ENCODE measurements around the gene TRIM72.
"Not testable (repeated sequence)": the region's sequence is repeated elsewhere in the genome, so short reads cannot be mapped to it uniquely, and the experiment has no call there.

The TRIM72 gene

GRCh38 chr16:31213877-31214707 lies at the start of gene TRIM72:
Gene TRIM72, plus strand, starts transcription at chr16:31214119. Its CDS starts 620 bp downstream, at chr16:31214739.
- DNase-seq (ENCODE audit: low read depth), result no peak

- DNase-seq (ENCODE audit: low read depth), result no peak
Measured at GRCh38 chr16:31167315-31167714, 46.6 kb upstream of the TRIM72 start.

DNA sequence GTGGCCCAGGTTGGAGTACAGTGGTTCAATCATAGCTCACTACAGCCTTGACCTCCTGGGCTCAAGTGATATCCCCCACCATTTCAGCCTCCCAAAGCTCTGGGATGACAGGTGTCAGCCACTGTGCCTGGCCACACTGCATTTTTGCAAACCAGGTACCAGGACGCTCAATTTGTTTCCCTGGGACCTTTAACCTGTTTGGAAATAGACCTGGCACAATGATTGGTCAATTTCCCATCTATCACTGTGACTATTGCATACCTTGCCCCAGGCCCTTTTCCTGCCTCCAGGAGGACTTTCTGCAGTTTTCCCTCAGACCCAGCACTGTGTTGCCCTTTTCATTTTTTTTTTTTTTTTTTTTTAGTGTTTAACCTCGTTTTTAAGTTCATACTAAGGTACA lies 45.1 kb upstream of the TRIM72 start:
- no peak for DNase-seq (ENCODE audit: low read depth)

GRCh38 chr16:31170048-31170447 lies 43.9 kb upstream of the TRIM72 start:
- not testable (repeated sequence) for DNase-seq (ENCODE audit: low read depth)

DNA sequence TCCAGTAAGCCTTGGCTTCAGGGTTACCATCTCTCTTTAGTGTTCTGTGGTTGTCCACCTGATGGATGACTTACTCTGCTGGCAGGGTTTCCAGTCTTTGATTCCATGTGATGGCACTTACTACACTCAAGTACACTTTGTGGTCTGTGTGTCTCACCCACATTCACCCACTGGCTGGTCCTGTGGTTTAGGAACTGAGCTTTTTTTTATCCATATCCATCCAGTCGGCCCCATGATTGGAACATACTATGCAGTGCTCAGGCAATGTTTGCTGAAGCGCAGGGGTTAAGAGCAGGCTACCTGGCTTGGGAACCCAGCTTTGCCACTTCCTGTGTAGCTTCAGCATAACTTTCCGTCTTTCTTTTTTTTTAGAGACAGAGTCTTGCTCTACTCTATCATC lies 36.8 kb upstream of the TRIM72 start:
- no peak for DNase-seq (ENCODE audit: low read depth)

DNA sequence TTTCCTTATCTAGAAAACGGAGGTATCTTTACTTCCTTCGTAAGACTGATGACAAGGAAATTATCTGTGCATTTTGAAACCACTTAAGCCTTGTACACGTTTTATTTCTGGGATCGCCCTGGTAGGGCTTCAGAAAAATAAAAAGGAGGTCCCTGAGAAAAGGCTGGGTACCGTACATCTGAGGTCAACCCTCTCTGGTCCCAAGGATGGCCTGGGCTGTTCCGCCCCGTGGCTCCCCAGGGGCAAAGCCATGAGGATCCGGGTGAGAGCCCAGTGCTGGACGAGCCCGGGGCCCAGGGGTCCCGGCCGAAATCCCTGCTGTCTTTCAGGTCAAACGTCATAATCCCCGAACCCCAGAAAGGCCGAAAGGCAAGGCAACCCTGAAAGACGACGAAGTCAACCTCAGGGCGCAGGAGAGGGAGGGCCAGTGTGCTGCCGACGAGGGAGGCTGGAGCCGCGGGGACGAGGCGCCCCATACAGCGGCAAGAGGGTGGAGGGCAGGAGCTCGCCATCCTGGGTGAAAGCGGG lies 34.6 kb upstream of the TRIM72 start:
- DNase-seq (ENCODE audit: low read depth), result no peak

DNA sequence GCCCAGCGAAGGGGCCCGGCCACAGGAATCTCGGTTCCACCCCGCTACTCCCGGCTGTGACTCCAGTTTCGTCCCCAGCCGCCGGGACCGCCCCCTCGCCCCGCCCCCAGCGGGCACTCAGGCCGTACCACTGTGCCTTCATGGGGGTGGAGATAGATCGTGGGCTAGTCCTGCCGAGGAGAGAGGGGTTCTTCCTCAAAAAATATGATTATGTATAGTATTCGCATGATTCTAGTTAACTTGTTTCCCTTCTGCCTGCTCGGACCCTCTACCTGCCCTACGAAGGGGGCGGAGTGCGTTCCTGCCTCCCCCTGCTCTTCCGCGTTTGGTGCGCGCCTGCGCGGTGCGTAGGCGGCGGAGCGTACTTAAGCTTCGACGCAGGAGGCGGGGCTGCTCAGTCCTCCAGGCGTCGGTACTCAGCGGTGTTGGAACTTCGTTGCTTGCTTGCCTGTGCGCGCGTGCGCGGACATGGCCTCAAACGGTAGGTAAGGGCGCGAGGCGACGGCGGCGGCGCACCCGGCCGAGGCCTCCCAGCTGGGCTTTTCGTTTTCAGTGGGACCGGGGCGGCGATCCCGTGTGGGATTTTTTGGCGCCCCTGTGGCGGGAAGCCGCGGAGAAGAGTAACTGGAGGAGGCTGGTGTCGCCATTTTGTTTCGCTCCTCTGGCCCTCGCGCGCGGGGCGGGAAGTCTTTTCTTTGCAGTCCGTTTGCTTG lies 34.0 kb upstream of the TRIM72 start, which contains the start of gene FUS:
FUS (plus strand) TSS at position 393 of the 713 bp plus-strand sequence; CDS start at position 469, 76 bp downstream.
- DNase-seq (ENCODE audit: low read depth), result peak; percentile 73

GRCh38 chr16:31181102-31181830 lies 32.7 kb upstream of the TRIM72 start:
- DNase-seq (ENCODE audit: low read depth), result no peak

- DNase-seq (ENCODE audit: low read depth), result no peak
Measured at GRCh38 chr16:31182391-31182790, 31.5 kb upstream of the TRIM72 start.

- no peak for DNase-seq (ENCODE audit: low read depth)
Measured at GRCh38 chr16:31183432-31184428, 30.2 kb upstream of the TRIM72 start.

DNA sequence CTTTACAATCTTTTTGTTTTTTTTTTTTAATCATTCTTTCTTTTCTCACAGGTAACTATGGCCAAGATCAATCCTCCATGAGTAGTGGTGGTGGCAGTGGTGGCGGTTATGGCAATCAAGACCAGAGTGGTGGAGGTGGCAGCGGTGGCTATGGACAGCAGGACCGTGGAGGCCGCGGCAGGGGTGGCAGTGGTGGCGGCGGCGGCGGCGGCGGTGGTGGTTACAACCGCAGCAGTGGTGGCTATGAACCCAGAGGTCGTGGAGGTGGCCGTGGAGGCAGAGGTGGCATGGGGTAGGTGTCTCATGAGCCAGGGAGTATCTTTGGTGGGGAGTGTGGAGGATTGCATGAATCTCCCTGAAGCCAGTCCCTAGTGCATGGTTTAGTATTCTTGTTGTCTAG lies 29.0 kb upstream of the TRIM72 start:
- DNase-seq (ENCODE audit: low read depth), result no peak

- DNase-seq (ENCODE audit: low read depth), result no peak
Measured at GRCh38 chr16:31185339-31185738, 28.6 kb upstream of the TRIM72 start.

DNA sequence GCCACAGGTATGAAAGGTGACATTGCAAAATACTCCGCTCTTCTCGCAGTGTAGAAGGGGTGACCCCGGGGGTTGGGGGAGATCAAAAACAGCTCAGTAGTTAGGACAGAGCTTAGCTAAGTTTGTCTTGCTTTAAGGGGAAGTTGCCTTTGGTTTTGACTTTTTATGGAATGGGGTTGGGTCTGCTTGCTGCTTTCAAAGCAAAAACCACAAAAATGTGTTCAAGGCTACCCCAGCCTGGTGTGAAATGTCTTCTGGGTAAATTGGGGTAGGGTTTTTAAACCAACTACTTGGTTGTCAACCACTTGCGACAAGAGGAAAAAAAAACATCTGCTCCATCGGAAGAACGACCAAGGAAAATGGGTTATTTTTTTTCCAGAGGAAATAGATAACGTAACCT lies 27.7 kb upstream of the TRIM72 start:
- DNase-seq (ENCODE audit: low read depth), result no peak

- DNase-seq (ENCODE audit: low read depth), result no peak
Measured at GRCh38 chr16:31186930-31187807, 26.8 kb upstream of the TRIM72 start.

DNA sequence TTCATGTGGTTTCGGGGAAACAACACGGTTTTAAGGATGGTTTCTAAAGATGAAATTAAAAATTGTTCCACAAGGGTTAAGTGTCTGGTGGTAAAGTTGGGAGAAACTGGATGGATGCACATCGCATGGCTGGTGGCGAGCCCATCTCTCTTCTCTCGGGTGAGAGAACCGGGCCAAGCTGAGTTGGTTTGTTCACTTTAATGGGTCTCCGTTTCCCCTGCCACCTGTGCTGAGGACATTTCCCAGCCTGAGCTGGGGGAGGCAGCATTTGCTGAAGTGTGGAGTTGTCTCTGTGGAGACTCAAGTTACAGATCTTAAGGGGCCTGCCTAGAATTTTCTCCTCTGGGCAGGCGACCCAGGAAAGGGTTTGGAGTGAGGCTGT lies 26.1 kb upstream of the TRIM72 start:
- no peak for DNase-seq (ENCODE audit: low read depth)

DNA sequence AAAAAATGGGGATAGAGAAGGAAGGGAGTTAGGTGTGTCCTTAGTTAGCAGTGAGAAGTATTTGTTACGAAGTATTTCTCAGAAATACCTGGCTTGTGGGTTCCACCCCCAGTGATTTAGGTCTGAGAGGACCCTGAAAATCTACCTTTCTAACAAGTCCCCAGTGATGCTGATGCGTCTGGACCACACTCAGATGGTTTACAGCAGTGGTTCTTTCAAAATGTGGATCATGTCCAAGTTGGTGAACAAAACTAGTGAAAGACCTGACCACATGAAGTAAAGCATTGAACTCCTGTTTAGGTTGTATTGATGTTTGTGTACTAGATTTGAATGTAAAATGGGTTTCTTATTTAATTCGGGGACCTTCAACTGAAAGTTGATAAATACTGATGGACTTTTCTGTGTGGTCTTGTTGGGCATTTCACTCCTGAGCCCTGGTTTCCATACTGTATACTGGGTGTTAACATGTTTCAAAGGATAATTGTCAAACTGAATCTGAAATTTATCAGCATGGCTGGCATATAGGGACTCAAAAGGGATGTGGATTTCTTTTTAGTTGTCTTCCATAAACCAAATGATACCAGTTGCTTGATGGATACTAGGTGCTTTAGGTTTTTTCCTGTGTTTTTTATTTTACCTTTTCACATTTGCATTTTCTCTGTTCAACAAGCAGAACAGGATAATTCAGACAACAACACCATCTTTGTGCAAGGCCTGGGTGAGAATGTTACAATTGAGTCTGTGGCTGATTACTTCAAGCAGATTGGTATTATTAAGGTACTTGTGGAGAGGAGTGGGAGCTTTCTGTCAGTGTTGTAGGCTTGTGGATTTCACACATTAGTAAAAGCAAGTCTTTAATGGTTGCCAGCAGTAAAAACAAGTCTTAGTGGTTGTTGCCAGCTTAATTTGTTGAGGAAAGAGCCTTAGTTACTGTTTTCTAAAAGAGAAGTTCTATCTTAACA lies 25.2 kb upstream of the TRIM72 start:
- DNase-seq (ENCODE audit: low read depth), result no peak

DNA sequence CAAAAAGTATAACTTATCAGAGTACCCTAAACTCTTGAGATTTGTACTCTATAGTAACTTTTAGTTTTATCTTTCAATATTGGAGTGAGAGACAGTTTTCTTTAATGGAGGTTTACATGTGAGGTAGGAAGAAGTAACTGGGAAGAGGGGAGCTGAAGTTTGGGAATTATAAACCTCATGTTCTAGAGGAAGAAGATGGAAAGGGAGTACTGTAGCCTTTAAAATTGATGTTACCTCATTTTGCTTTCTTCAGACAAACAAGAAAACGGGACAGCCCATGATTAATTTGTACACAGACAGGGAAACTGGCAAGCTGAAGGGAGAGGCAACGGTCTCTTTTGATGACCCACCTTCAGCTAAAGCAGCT lies 24.5 kb upstream of the TRIM72 start:
- DNase-seq (ENCODE audit: low read depth), result no peak

- DNase-seq (ENCODE audit: low read depth), result no peak
Measured at GRCh38 chr16:31190061-31190460, 23.9 kb upstream of the TRIM72 start.

GRCh38 chr16:31190818-31191444 lies 23.0 kb upstream of the TRIM72 start:
- no peak for DNase-seq (ENCODE audit: low read depth)
